NT2/D1 (cell line): ENCODE measurements around the gene LILRB4.
"Not testable (repeated sequence)": the region's sequence is repeated elsewhere in the genome, so short reads cannot be mapped to it uniquely, and the experiment has no call there.

ENCODE experiments used
- SUZ12 ChIP-seq: IDR thresholded peaks from 2 replicates; pipeline ENCODE4 v1.6.1; 2011; ENCODE audit not compliant: insufficient read length, insufficient read depth; ENCODE audit errors: extremely low read depth
- YY1 ChIP-seq: IDR thresholded peaks from 2 replicates; pipeline ENCODE4 v1.6.1; 2011; ENCODE audit not compliant: insufficient read length, insufficient read depth
- ZNF274 ChIP-seq: IDR thresholded peaks from 2 replicates; pipeline ENCODE4 v1.6.1; 2011; ENCODE audit warnings: mild to moderate bottlenecking, low read depth, low read length

- TF ChIP-seq YY1, ZNF274, SUZ12: not testable (repeated sequence)
These were observed 19.2 kb upstream of the LILRB4 start for GRCh38 chr19:54643583-54643982.
